Stimulated activated CD4-positive, alpha-beta T cell treated with anti-CD3 and anti-CD28 coated beads, Interleukin-1b, Interleukin-23, amount 100 ng/mL, for 4 hours (primary cell): Measurements from ENCODE around the gene CDC45.
A peak's percentile ranks its signal among the peaks of the same experiment; 100 is the strongest.

ENCODE experiments used
- DNase-seq, 2 donors: peaks; one replicate each; pipeline ENCODE4 v3.0.0-alpha.2; 2020; ENCODE audit warnings: low read depth in 2 of 2

The CDC45 gene

DNA sequence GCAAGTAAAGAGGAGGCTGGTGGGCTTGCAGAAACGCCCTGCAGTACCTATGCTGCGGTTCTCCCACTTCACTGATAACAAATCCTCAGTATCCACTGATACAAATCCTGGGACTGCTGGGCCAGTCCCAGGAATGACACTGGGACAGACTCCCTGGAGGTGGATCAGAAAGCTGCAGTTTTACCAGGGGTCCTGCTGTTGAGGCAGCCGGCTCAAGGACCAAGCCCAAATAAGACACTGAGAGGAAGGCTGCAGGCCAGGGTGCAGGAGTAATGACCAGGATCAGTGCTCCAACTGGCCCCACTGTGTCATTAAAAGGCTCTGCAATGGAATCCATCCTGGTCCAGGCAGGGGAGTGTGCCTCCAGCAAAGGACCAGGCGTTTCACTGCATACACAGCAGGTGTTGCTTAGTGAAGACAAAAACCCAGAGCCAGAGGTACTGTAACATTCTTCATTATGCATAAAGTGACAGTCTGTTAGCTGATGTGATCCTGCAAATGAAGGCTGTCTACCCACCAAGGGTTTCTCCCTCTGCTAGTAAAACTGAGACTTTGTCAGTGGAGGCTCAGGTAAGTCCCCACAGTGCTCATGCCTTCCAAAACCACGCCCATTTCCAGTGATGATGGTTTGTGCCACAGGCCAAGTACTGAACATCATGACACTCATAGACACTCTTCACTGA is 30.8 kb upstream of the CDC45 start:
- peak in 1 of 2 donors; percentile 24 for DNase-seq

DNA sequence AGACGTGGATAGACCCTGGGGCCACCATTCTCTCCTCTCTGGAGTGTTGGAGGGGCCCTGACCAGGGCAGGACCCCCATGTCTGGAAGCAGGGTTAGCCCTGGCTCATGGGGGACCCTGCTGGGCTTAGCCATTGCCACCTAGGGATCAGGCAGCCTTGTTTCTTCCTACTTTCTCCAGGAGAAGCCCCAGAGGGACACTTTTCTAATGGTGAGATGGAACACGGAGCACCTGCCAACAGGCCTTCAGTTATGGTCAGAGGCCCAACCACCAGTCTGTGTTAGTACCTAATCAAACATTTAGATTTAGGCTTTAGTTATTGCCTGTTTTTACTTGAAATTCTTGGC is 30.3 kb upstream of the CDC45 start:
- no peak for DNase-seq

DNA sequence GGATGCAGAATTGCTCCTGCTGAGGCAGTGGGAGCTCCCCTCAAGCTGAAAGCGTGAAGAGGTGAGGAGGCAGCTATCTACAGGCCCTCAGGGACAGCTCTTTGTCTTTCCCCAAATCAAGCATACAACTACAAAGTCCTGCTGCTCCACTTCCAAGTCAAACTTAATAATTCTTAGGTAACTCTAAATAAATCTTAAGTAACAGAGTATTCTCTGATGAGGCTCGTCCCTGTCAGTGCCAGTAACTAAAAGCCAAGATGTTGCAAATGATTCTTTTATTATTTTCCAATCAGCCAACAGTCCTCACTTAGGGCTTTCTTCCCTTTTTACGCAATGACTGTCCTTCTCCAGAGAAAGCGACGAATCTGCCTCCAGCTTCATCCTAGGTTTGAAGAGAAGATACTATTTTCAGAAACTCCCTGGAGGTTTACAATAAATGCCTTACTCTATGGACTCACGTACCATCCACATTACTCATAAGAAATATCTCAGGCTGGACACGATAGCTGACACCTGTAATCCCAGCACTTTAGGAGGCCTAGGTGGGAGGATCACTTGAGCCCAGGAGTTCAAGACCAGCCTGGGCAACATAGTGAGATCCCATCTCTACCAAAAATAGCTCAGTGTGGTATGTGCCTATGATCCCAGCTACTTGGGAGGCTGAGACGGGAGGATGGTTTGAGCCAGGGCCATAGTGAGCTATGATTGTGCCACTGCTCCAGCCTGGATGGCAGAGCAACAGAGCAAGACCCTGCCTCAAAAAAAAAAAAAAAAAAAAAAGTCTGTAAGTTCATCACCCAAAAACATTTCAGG is 29.2 kb upstream of the CDC45 start:
- DNase-seq, result no peak

DNA sequence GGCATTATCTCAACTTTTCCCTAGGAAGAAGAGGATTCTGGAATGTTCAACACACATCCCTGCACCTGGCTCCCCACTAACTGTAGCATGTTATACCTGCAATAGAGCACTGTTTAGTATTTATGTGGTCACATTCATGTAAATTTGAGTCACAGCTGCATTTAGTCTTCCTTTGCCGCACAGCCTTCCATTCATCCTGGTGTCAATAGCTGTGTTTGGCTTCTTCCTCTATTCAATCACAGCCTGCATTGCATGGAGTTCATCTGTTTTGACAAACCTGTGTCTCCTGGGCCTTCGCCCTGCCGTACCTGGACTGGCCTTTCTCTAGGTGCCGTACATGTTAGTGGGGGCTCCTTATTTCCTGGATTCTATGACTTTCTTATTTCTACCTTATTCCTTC is 28.1 kb upstream of the CDC45 start:
- no peak for DNase-seq

DNA sequence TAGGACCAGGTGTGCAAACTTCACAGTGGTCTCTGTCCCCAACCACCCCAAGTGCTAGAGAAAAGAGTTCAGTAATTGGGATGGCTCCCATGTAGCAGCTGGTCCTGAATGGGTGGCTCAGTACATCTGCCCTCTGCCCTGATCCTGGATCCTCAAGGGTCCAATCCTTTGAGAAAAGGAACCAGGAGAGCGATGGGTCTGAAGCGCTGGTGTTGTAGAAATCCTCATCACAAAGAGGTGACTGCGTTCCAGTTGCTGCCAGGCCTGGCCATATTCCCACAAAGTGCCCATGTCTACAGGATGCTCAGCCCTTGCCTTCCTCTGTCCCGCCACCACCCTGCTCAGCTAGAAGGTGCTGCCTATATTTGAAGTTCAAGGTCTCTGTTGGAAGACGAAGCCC is 26.0 kb upstream of the CDC45 start:
- no peak for DNase-seq

DNA sequence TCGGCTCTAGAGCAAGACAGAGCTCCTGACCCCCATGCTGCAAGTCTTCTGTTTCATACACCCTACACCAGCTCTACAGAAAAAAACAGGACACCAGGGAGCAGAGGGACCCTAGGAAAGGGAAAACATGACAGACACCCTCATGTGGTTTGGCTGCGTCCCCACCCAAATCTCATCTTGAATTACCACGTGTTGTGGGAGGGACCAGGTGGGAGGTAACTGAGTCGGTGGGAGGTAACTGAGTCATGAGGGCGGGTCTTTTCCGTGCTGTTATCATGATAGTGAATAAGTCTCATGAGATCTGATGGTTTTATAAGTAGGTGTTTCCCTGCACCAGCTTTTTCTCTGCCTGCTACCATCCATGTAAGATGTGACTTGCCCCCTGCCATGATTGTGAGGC is 25.6 kb upstream of the CDC45 start:
- DNase-seq, result no peak

DNA sequence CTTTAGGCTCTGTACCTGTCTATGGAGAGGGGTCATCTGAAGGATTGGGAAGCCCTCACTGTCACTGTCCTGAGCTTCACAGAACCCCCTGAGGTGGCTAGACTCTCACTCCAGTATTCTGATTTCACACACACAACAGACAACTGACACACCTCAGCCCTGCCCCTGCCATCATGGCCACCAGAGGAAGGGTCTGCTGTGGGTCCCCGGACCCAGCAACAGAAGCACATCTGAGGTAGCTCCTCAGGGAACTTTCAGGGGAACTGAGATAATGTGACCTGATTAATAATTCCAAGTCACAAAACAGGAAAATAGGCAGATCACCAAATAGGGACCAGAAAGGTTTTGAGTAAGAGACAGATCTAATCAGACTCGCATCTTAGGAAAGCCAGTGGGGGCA is 24.7 kb upstream of the CDC45 start:
- no peak for DNase-seq

DNA sequence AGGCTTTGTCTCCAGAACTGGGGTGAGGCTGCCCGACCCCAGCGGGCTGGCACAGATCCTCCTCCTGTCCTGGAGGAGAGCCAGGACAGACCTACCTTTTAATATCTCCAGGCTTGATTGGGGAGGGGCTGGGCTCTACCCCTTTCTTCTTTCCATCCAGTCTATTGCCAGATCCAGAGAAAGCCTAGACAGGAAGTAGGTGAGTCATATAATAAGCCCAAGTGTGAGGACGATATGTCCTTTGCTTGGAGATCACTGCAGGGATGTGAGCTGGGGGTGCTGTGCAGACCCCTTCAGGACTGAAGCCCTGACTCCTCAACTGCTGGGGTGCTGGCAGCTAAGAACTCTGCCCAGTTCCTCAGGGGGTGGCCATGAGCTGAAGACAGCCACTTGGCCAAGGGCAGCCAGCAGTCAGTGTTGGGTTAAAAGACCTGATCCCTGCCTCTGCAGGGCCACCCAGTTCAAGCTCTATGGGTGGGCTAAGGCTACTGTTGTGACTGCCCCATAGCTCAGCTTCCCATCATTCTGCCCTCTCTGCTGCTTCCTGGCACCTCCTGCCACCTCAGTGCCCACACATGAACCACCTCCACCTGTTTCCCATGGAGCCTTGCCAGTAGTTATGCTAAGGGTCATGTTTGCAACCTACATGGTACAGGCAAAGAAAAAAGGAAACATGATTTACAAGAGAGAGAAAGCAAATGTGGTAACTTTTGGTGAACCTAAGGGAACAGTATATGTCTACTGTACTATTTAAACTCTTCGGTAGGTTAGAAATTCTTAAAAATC is 23.9 kb upstream of the CDC45 start:
- no peak for DNase-seq

DNA sequence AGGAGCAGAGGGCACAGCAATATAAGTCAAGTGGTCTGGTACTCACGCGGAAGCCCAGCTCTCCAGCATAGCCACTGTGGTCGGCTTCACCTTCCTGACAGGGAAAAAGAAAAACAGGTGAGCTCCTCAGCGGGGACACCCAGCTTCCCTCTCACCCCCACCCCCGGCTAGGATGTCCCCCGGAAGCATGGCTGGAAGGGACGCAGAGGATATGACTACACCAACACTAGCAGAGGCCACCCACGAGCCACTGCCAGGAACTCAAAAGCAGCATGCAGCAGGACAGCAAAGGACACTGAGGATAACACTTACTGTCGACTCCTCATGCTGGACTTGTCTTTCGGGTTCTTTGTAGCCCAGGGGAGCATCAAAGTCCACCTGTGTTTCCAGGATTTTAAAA is 23.2 kb upstream of the CDC45 start:
- no peak for DNase-seq

DNA sequence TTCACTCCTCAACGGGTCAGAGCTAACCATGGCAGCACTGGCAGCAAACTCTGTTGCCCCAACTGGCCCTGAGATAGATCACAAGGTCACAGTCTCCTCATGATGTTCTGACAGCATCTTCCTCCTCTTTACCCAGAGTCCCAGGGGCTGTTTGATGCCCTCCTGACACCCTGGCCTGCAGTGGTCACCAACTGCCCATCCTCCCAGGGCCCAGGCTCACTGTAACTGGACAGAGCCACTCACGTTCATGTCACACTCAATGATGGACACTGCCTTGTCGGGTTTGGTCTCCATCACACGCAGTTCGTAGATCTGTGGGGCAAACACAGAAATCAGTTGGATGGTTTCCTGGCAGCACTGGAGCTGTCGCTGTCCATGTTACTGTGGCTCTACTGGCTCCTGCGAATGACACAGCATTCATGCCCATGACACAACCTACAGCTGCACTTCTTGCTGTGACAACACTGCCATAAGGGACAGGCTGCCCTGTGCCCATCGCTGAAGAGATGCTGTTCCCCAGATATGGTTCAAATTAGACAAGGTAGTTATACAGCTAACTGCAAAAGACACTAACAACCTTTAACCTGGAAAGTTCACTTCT is 21.8 kb upstream of the CDC45 start:
- no peak for DNase-seq

DNA sequence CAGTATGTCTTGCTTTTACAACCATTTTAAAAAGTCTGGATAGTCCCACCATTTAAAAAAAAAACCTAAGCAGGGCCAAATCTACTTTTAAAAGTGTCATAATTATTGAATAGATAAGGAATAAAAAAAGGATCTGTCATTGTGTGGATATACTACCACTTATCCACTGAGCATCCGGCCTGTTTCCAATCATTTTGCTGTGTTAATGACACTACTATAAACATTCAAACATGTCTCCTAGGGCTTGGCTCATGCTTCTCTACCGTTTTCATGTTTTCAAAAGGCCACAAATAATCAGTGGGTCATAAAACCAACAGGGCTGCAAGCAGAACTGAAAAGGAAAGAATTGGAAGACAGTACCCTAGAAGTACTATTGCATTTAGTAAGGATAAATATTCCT is 19.7 kb upstream of the CDC45 start:
- DNase-seq, result no peak

DNA sequence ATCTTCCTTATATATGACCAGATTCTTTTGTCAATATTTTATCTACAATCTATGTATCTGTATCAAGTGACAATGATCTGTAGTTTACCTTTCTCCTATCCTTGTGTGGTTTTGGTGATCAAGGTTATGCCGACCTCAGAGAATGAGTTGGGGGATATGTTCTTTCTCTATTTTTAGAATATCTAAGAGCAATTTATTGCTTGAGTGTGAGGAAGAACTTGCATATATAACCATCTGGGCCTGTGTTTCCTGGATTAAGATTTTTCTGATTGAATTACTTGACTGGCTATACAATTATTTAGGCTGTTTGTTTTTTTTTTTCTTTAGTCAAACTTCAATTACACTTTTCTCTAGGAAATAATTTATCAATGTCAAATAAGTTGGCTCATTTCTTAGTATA is 18.2 kb upstream of the CDC45 start:
- DNase-seq, result no peak

DNA sequence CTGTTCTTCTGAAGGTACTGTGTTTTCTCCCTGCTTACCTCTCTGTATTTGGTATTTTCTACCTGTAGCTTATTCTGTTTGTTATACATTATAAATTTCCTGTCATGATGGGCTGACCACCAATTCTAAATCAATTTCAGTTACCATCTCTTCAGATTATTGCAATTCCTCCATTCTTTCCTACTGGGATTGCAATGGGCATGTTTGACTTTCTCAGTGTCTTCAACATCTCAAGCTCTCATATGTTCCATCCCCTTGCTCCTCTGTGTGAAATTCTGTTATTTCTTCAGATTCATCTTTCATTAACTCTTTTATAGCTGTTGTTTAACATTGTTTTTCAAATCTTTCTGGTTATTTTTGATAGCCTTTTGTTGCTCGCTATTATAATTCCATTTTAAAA is 16.7 kb upstream of the CDC45 start:
- no peak for DNase-seq

DNA sequence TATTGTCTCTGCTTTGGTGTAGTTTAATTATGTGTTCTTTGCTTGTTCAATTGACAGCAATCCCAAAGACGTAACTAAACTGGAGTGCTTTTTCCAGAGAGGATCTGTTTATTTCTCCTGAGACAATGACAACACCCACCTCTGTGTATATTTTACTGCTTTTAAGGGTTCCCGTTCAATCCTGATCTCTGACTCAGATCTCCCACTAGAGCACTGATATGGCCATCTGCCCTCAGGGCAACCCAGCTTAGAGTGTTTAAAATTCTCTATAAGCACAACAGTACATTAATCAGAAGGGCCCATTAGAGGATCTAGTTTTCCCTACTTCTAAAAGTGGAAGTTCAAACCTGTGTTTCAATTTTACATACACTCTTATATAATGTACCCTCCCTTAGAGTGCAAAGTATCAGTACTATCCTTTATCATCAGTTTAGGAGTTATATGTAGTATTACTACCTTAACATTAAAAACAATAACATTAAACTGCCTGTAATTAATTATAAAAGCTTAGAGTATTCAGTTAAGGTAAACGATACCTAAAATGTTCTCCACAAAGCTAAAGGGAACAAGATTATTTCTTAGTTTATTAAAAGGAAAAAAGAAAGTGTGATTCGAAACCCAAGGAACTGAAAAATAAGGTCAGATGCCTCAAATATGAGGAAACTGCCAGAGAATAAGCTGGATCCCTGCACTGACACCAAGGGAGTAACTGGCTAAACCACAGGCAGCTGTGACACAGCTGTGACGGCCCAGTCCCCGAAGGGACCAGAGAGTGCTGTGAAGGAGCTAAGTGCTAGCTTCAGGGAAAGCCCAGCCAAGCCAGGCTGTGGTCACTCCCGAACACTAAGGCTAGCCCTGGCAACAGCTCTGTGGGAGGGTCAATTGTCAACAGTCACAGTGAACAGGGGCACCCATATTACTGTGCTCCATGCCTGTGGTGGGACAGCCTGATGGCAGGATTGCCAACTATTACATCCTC is 15.9 kb upstream of the CDC45 start:
- no peak for DNase-seq

DNA sequence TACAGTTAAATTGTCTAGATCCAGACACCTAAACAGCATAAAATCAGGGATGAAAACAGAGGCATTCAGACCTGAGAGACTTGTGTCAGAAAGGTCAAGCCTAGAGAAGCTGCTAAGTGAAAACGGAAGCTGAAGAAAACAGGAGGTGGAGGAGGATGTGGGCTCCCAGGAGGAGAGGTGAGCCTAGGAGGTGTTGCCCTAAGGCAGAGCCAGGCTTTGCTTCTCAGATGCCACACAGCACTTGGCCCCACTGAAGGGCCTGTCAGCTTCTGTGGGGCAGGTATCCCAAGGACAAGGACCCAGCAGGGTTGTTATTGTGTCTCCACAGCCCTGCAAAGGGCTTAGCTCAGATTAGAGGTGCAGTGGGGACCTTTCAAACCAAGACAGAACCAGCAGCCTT is 15.2 kb upstream of the CDC45 start:
- DNase-seq, result no peak

DNA sequence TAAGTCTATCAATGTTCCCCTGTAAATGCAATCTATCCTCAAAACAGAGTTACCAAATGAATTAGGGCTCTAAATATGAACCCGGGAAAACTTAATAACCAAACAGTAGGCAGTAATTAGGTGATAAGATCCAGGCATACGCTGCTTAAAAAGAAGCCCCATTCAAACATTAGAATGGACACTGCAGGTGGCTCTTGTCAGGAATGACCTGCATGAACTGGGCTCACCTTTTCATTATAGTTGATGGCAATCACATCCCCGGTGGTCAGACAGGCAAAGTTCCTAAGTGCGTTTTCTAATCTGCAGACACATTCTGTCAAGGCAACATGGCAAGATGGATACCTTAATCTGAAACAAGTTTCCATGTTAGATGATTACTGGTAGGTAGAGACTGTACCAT is 14.7 kb upstream of the CDC45 start:
- DNase-seq, result no peak

DNA sequence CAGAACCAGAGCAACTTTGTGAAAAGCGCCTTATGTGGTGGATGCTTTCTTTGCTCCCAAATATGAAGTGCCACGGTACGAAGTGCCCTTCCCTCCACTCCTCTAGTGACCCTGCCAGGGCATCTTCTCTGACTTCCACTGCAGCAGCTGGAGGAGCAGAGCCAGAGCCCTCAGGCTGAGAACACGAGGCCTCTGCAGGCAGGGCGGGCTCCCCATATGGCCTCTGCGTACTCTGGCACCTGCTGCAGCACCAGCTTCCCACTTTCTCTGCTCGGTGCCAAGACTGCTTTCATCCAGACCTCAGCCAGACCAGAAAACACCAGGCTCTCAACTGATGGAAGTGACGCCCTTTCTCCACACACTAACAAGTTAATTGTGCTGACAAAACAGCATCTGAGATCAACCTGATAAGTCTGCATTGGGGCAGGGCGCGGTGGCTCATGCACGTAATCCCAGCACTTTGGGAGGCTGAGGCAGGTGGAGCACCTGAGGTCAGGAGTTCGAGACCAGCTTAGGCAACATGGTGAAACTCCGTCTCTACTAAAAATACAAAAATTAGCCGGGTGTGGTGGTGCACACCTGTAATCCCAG is 13.5 kb upstream of the CDC45 start:
- no peak for DNase-seq

DNA sequence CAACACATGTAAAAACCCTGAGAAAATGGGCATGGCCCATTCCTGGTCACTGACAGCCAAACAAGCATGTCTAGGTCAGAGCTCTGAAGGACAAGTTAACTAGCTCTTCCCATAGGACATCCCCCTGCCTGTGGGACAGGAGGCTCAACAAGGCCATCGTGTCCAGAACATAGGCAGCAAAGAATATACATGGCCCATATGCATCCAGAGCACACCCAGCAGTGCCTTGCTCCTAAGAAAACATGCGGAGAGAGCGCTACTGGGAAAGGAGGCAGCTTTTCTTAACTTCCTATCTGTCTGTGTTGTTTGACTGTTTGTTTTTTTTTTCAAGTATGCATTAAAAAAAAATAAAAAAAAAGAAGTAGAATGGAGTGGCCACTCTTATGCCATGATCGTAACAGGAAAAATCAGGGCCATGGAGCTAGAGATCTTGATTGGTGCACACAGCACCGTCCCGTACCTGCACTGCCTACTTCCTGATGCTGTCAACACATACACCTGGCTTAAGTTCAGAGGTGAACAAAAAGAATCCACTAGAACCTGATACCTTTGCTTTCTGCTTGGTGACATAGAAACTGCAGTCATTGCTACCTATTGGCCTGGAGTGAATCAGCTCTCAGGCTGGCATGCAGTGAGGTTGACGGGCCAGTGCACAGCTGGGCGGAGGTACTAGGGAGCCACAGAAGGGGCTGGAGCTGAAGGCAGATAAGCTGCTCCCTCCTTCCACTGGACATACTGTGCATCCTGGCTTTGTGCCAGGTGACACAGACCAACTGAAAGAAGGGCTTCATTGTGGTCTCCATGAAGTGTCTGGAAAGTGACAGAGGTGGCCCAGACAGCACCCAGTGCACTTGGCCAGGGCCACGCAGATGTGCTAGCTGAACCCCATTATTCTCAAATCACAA is 12.6 kb upstream of the CDC45 start:
- no peak for DNase-seq

DNA sequence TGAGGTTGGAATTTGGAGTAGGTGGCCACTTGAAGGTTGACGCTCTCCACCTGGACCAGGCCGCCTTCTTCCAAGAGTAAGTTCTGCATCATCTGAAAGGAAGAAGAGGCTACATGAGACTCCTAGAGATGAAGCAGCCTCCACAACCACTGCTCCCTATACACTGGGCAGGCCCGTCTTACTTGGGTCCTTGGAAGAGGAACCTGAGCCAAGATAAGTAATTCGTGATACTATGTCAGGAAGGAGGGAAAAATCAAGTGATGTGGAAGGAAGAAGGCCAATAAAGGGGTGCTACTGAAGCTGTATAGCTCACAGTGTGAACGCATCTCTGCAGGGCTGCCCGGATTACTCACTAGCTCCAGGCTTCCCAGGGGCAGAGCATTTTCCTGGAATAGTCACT is 11.8 kb upstream of the CDC45 start:
- DNase-seq, result no peak

DNA sequence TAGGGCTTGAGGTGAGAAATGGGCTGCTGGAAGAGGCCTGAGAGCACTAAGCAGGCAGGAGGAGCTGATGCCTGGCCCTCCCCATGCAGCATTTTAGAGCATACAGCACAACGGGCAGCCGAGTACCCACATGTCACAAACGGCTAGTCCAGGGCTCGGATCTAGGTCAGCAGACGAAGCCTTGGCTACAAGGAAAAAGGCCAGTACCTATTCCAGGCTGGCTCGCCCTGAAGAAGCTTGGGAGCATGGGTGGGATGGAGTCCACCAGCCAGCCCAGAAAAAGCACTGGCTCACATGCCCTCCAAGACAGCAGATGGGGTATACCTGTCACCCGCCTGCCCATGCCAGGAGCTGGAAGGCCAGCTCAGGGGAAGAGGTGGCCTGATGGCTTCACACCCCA is 10.3 kb upstream of the CDC45 start:
- no peak for DNase-seq
